H1 (cell line): ENCODE results near the gene C5orf46. TPM values are rescaled to one million over a fixed set of nuclear protein-coding genes. Genes with fewer than 3 reads are reported as not detected.

Source experiments
- CTCF ChIA-PET: fragments of 300-600 bp; sonication (Branson Sonifier 250); formaldehyde crosslinking; loops from one replicate; lab custom pipeline; 2021; ENCODE audit not compliant: partially characterized antibody; lab: Charles Lee
- POLR2A ChIA-PET: fragments of 300-600 bp; sonication (Branson Sonifier 250); formaldehyde crosslinking; loops from one replicate; lab custom pipeline; 2021; ENCODE audit warnings: inconsistent platforms; ENCODE audit not compliant: partially characterized antibody; lab: Charles Lee
- DNase-seq, 2 experiments: peaks; one replicate each; pipeline versions ENCODE4 v3.0.0 to v3.0.0-alpha.2; 2010 to 2022; ENCODE audit warnings: low spot score in 2 of 2, low read depth in 1 of 2, mixed read lengths in 1 of 2
- FAIRE-seq: peaks from 2 replicates; lab custom pipeline; 2011; peaks lifted over from hg19 to GRCh38; lab: Jason Lieb, UNC
- H2AFZ ChIP-seq: 2 replicates; pipeline ENCODE4 v1.8.1; 2012; ENCODE audit warnings: low read length, inconsistent platforms
- H2AK5ac ChIP-seq: 2 replicates; pipeline ENCODE4 v1.6.1; 2013; ENCODE audit warnings: low read depth, low read length
- H2BK120ac ChIP-seq: replicated peaks from 2 replicates; pipeline ENCODE3; 2013; ENCODE audit warnings: low read depth, low read length, inconsistent platforms
- H2BK12ac ChIP-seq: 2 replicates; pipeline ENCODE4 v1.6.1; 2013; ENCODE audit warnings: low read depth, low read length
- H2BK15ac ChIP-seq: 2 replicates; pipeline ENCODE4 v1.6.1; 2013; ENCODE audit warnings: low read length
- H2BK20ac ChIP-seq: 2 replicates; pipeline ENCODE4 v1.6.1; 2013; ENCODE audit warnings: low read length
- H2BK5ac ChIP-seq: 2 replicates; pipeline ENCODE4 v1.6.1; 2013; ENCODE audit warnings: low read depth, low read length
- H3K14ac ChIP-seq: 2 replicates; pipeline ENCODE4 v1.6.1; 2013; ENCODE audit warnings: inconsistent platforms; ENCODE audit not compliant: insufficient read length
- H3K18ac ChIP-seq: 2 replicates; pipeline ENCODE4 v1.6.1; 2013; ENCODE audit warnings: low read length; ENCODE audit errors: extremely low read depth
- H3K23ac ChIP-seq: 2 replicates; pipeline ENCODE4 v1.6.1; 2013; ENCODE audit warnings: inconsistent platforms; ENCODE audit not compliant: insufficient read length
- H3K23me2 ChIP-seq: 2 replicates; pipeline ENCODE4 v1.6.1; 2013; ENCODE audit warnings: low read depth, low read length
- H3K27ac ChIP-seq: 2 replicates; pipeline ENCODE4 v1.6.1; 2011; ENCODE audit warnings: low read depth, low read length, inconsistent platforms
- H3K27me3 ChIP-seq, 4 experiments: replicated peaks in 1 of 4; 1 replicate in 1 of 4; 2 replicates in 3 of 4; pipeline versions ENCODE4 v1.6.1 to v1.8.1; 2011 to 2013; ENCODE audit warnings: low read length in 3 of 4, mild to moderate bottlenecking in 3 of 4, inconsistent platforms in 2 of 4, mixed read lengths in 2 of 4, moderate library complexity in 1 of 4; ENCODE audit not compliant: control insufficient read depth in 3 of 4, insufficient read depth in 3 of 4; ENCODE audit errors: extremely low read depth in 1 of 4
- H3K36me3 ChIP-seq, 4 experiments: 2 replicates each; pipeline versions ENCODE4 v1.6.1 to v1.8.1; 2011 to 2013; ENCODE audit warnings: mild to moderate bottlenecking in 4 of 4, low read length in 3 of 4, moderate library complexity in 2 of 4, control low read depth in 1 of 4, inconsistent platforms in 1 of 4; ENCODE audit not compliant: insufficient read depth in 4 of 4, control insufficient read depth in 2 of 4
- H3K4ac ChIP-seq: replicated peaks from 2 replicates; pipeline ENCODE3; 2013; ENCODE audit warnings: low read length, low read depth, mixed read lengths, inconsistent platforms; ENCODE audit not compliant: insufficient read length
- H3K4me1 ChIP-seq, 4 experiments: replicated peaks in 1 of 4; 1 replicate in 1 of 4; 2 replicates in 3 of 4; pipeline versions ENCODE4 v1.6.1 to v1.8.1; 2011 to 2013; ENCODE audit warnings: low read length in 3 of 4, inconsistent platforms in 2 of 4, mixed read lengths in 1 of 4; ENCODE audit not compliant: insufficient read depth in 4 of 4, control insufficient read depth in 3 of 4
- H3K4me2 ChIP-seq, 2 experiments: 2 replicates each; pipeline versions ENCODE4 v1.6.1 to v1.8.1; 2011 to 2013; ENCODE audit warnings: low read depth in 2 of 2, low read length in 2 of 2, control low read depth in 1 of 2, inconsistent platforms in 1 of 2, mild to moderate bottlenecking in 1 of 2; ENCODE audit not compliant: insufficient read depth in 1 of 2
- H3K4me3 ChIP-seq, 4 experiments: fragments of 200-600, 300-600 bp in 1 of 4; sonication (generic), shearing (Covaris generic), sonication (Bioruptor Twin) in 1 of 4; 2 replicates each; pipeline versions ENCODE4 v1.5.1 to v1.8.1; 2011 to 2016; ENCODE audit warnings: low read length in 4 of 4, low read depth in 3 of 4, control low read depth in 2 of 4, inconsistent platforms in 2 of 4, mild to moderate bottlenecking in 2 of 4, mixed read lengths in 1 of 4, moderate library complexity in 1 of 4; ENCODE audit not compliant: insufficient read depth in 2 of 4; ENCODE audit errors: extremely low read depth in 1 of 4
- H3K56ac ChIP-seq: replicated peaks from 2 replicates; pipeline ENCODE3; 2013; ENCODE audit warnings: low read depth, mild to moderate bottlenecking, mixed read lengths, low read length, inconsistent platforms; ENCODE audit not compliant: insufficient read length
- H3K79me1 ChIP-seq: 2 replicates; pipeline ENCODE4 v1.6.1; 2013; ENCODE audit warnings: low read depth, low read length, control low read depth
- H3K79me2 ChIP-seq, 2 experiments: 2 replicates each; pipeline versions ENCODE4 v1.6.1 to v1.8.1; 2012 to 2013; ENCODE audit warnings: low read length in 2 of 2, mild to moderate bottlenecking in 2 of 2, inconsistent platforms in 1 of 2; ENCODE audit not compliant: insufficient read depth in 2 of 2, control insufficient read depth in 1 of 2
- H3K9ac ChIP-seq, 4 experiments: replicated peaks in 1 of 4; 1 replicate in 1 of 4; 2 replicates in 3 of 4; pipeline versions ENCODE4 v1.6.1 to v1.8.1; 2011 to 2013; ENCODE audit warnings: low read depth in 3 of 4, low read length in 3 of 4, control low read depth in 2 of 4, mild to moderate bottlenecking in 2 of 4, moderate library complexity in 2 of 4, inconsistent platforms in 1 of 4; ENCODE audit errors: extremely low read depth in 1 of 4
- H3K9me3 ChIP-seq, 2 experiments: 2 replicates each; pipeline versions ENCODE4 v1.6.1 to v1.8.1; 2012 to 2013; ENCODE audit warnings: mild to moderate bottlenecking in 2 of 2, moderate library complexity in 2 of 2, control low read depth in 1 of 2, inconsistent platforms in 1 of 2, low read depth in 1 of 2, low read length in 1 of 2, mixed read lengths in 1 of 2; ENCODE audit not compliant: insufficient read depth in 2 of 2
- H4K20me1 ChIP-seq, 2 experiments: replicated peaks in 1 of 2; 2 replicates each; pipeline versions ENCODE3 to v1.8.1; 2011 to 2013; ENCODE audit warnings: inconsistent platforms in 2 of 2, low read length in 2 of 2, mild to moderate bottlenecking in 1 of 2; ENCODE audit not compliant: insufficient read depth in 2 of 2, control insufficient read depth in 1 of 2
- H4K5ac ChIP-seq: 2 replicates; pipeline ENCODE4 v1.6.1; 2013; ENCODE audit warnings: low read length, low read depth, mixed read lengths, inconsistent platforms; ENCODE audit not compliant: insufficient read length
- H4K8ac ChIP-seq: 2 replicates; pipeline ENCODE4 v1.8.0; 2013; ENCODE audit warnings: mild to moderate bottlenecking, moderate library complexity, low read length, inconsistent platforms; ENCODE audit not compliant: insufficient read depth; ENCODE audit errors: extremely low read depth
- H4K91ac ChIP-seq: replicated peaks from 2 replicates; pipeline ENCODE3; 2013; ENCODE audit warnings: low read length, mixed read lengths, inconsistent platforms; ENCODE audit not compliant: insufficient read length
- CBX5 ChIP-seq: fragments of 300-800, 300-1000 bp; sonication (generic); IDR thresholded peaks from 2 replicates; pipeline ENCODE4 v1.7.1; 2016; ENCODE audit warnings: antibody characterized with exemption, low read length, low read depth
- CBX8 ChIP-seq: fragments of 300-800, 300-1000 bp; sonication (generic); IDR thresholded peaks from 2 replicates; pipeline ENCODE4 v1.7.1; 2016; ENCODE audit warnings: low read depth, low read length, borderline replicate concordance
- GTF2F1 ChIP-seq: IDR thresholded peaks from 2 replicates; pipeline ENCODE4 v1.6.1; 2012; ENCODE audit warnings: low read depth, low read length, improper control_type of control experiment, borderline replicate concordance
- JUN ChIP-seq: IDR thresholded peaks from 2 replicates; pipeline ENCODE4 v1.6.1; 2011; ENCODE audit warnings: low read depth, mild to moderate bottlenecking, improper control_type of control experiment, low read length
- KDM1A ChIP-seq: fragments of 200-600, 300-600 bp; sonication (generic); IDR thresholded peaks from 2 replicates; pipeline ENCODE4 v1.7.1; 2016; ENCODE audit warnings: mild to moderate bottlenecking, low read length, borderline replicate concordance
- PHF8 ChIP-seq: fragments of 200-600 bp; sonication (generic); conservative IDR thresholded peaks from 2 replicates; pipeline ENCODE4 v1.7.1; 2012; ENCODE audit warnings: low read depth, mild to moderate bottlenecking, inconsistent platforms, low read length, moderate library complexity
- RAD21 ChIP-seq, 2 experiments: IDR thresholded peaks in 1 of 2; conservative IDR thresholded peaks in 1 of 2; 2 replicates each; pipeline ENCODE4 v1.6.1; 2011; ENCODE audit warnings: low read depth in 2 of 2, low read length in 2 of 2, improper control_type of control experiment in 1 of 2, inconsistent platforms in 1 of 2, mild to moderate bottlenecking in 1 of 2, moderate library complexity in 1 of 2
- RXRA ChIP-seq: IDR thresholded peaks from 2 replicates; pipeline ENCODE4 v1.6.1; 2011; ENCODE audit warnings: low read depth, mild to moderate bottlenecking, low read length, moderate library complexity; ENCODE audit not compliant: insufficient read depth
- SIRT6 ChIP-seq: IDR thresholded peaks from one replicate; pipeline ENCODE4 v1.7.1; 2012; ENCODE audit warnings: low read length, inconsistent platforms
- SUZ12 ChIP-seq: fragments of 200-600 bp; sonication (generic); IDR thresholded peaks from 2 replicates; pipeline ENCODE4 v1.6.1; 2012; ENCODE audit warnings: mild to moderate bottlenecking, inconsistent platforms, low read length, moderate library complexity, mixed read lengths
- WGBS, 2 experiments: shearing (Covaris generic) in 1 of 2; methylation state at CpG; one replicate each; pipeline versions ENCODE4 v1.1.6 to v1.1.7; 2013 to 2015; ENCODE audit warnings: low lambda C conversion rate in 2 of 2, mixed read lengths in 2 of 2, inconsistent platforms in 1 of 2, low coverage in 1 of 2, missing lambda C conversion rate in 1 of 2; ENCODE audit not compliant: insufficient replicate concordance in 2 of 2, insufficient coverage in 1 of 2, insufficient read length in 1 of 2; ENCODE audit errors: extremely low coverage in 1 of 2, missing lambda C conversion rate in 1 of 2; 5-methylcytosine and 5-hydroxymethylcytosine counted together
- polyA plus RNA-seq, 7 experiments: library from polyadenylated mRNA; depleted of rRNA in 3 of 7; stranded (reverse) in 5 of 7; unstranded in 2 of 7; fragments of >200 nt in 5 of 7; fragments of 200-250 nt in 2 of 7; gene quantifications; 1 replicate in 5 of 7; 2 replicates in 1 of 7; 4 replicates in 1 of 7; pipeline versions ENCODE4 v1.2.1 to v1.2.3, GENCODE V29; 2011 to 2013; ENCODE audit warnings: missing spikeins in 2 of 7, mixed read lengths in 2 of 7
- total RNA-seq: library from RNA; stranded (reverse); fragmentation: NEBNext Ultra II Directional; extraction: Animal tissue kit (Norgen Biotek cat#: 25700); gene quantifications from 2 replicates; pipeline ENCODE4 v1.2.1, GENCODE V29; 2021
- TF ChIP-seq, protein P1 (sequence below): IDR thresholded peaks from 2 replicates; pipeline ENCODE4 v1.6.1; 2012; ENCODE audit warnings: inconsistent platforms

The C5orf46 gene
- total and polyA plus RNA-seq, 2 of the 8 experiments (the other 6 are each of a cell fraction or from before 2014, with no cell fraction given): not detected

DNA sequence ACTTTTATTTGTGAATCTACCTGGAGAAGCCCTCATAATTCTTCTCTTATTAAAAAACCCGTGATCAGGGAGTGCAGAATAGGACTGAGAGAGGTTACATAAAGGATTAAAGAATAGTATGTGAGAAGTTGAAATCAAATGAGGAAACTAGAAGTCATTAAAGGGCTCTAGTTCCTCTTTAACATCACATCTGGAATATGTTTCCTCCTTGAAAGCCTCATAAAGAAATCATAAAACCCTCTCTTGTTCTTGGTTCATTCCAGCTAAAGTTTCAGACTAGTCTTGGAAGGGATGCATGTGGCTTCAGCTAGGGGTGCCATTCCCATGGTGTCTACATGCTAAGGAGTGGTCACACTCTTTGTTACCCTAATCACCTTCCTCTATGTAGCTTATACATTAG lies 5.7 kb upstream of the C5orf46 start:
- Histone ChIP-seq H4K5ac (no peak overlapping the region), H3K27me3 (no peaks in the 10 kb centered on the region), H2BK12ac (no peak overlapping the region), H3K79me1 (no peaks in the 10 kb centered on the region), H4K8ac (no peak overlapping the region), H3K9me3 (no peaks in the 10 kb centered on the region), H3K36me3 (no peaks in the 10 kb centered on the region), H2AK5ac (no peak overlapping the region), H3K18ac (no peak overlapping the region), H2BK20ac (no peak overlapping the region), H3K56ac (no peak overlapping the region), H3K4me3 (no peak overlapping the region), H3K4ac (no peak overlapping the region), H3K4me2 (no peak overlapping the region), H3K4me1 (no peaks in the 10 kb centered on the region), H4K91ac (no peak overlapping the region), H3K9ac (no peak overlapping the region), H3K23me2 (no peaks in the 10 kb centered on the region), H3K27ac (no peak overlapping the region), H2BK120ac (no peak overlapping the region), H2BK15ac (no peak overlapping the region), H4K20me1 (no peaks in the 10 kb centered on the region), H3K14ac (no peak overlapping the region), H3K23ac (no peak overlapping the region), H2AFZ (no peak overlapping the region), H3K79me2 (no peaks in the 10 kb centered on the region), H2BK5ac (no peak overlapping the region)
- ChIA-PET CTCF (interaction anchor here (0.6 to 3.1 kb wide), 5 partner anchors 13 to 55 kb away, joined by 3 to 14 read pairs (median 4); no protein-coding TSS in a partner anchor), POLR2A (interaction anchor here (0.7 to 0.9 kb wide), 3 partner anchors 21 to 58 kb away, joined by 3 to 4 read pairs (median 3); no protein-coding TSS in a partner anchor)
- no peak for DNase-seq
- WGBS, 2 experiments: 74% methylated on average over 1 of the region's 1 CpG; no CpG with 5 or more reads in 1 of the 2 experiments
- no peak for FAIRE-seq
- TF ChIP-seq CBX5 (no peak), SUZ12 (no peak), CBX8 (no peak), PHF8 (no peak), RAD21 (IDR thresholded peaks at IDR 0.05 in 1 of 2, conservative IDR thresholded peaks at IDR 0.05 in 1 of 2; ENCODE audit: low read depth in 2 of 2, low read length in 2 of 2) (no peak), JUN (no peak), GTF2F1 (no peak), SIRT6 (no peak), KDM1A (no peak), RXRA (no peak)
- TF ChIP-seq, protein P1, sequence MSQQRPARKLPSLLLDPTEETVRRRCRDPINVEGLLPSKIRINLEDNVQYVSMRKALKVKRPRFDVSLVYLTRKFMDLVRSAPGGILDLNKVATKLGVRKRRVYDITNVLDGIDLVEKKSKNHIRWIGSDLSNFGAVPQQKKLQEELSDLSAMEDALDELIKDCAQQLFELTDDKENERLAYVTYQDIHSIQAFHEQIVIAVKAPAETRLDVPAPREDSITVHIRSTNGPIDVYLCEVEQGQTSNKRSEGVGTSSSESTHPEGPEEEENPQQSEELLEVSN: no peak
